LNCAP (cell line): Measurements from ENCODE around the gene ITPKA.

Experiments
- TF ChIP-seq, protein P1 (sequence below): fragments of 450-650 bp; IDR thresholded peaks from 2 replicates; pipeline ENCODE4 v1.5.1; 2017; ENCODE audit warnings: mild to moderate bottlenecking

ITPKA gene

DNA sequence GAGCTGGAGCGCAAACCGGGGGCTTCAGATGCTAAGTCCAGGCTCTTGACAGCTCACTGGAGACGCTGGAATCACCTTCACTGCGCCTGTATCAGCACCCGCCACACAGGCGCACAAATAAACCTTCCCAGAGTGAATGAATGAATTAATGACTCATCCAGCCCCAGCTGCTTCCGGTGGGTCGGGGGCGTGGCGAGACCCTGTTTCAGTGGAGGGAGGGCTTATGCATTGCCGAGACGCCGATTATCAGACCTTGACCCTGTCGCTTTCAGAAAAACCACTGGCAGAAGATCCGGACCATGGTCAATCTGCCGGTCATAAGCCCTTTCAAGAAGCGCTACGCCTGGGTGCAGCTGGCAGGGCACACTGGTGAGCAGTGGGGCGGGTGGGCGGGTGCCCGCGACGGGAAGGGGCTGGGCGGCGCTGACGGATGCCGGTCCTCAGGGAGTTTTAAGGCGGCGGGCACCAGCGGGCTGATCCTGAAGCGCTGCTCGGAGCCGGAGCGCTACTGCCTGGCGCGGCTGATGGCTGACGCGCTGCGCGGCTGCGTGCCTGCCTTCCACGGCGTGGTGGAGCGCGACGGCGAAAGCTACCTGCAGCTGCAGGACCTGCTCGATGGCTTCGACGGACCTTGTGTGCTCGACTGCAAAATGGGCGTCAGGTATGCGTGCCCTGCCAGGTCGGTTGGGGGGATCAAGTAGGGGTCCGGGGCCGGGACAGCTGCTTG, 7.7 kb downstream of the ITPKA start:
- TF ChIP-seq, protein P1, sequence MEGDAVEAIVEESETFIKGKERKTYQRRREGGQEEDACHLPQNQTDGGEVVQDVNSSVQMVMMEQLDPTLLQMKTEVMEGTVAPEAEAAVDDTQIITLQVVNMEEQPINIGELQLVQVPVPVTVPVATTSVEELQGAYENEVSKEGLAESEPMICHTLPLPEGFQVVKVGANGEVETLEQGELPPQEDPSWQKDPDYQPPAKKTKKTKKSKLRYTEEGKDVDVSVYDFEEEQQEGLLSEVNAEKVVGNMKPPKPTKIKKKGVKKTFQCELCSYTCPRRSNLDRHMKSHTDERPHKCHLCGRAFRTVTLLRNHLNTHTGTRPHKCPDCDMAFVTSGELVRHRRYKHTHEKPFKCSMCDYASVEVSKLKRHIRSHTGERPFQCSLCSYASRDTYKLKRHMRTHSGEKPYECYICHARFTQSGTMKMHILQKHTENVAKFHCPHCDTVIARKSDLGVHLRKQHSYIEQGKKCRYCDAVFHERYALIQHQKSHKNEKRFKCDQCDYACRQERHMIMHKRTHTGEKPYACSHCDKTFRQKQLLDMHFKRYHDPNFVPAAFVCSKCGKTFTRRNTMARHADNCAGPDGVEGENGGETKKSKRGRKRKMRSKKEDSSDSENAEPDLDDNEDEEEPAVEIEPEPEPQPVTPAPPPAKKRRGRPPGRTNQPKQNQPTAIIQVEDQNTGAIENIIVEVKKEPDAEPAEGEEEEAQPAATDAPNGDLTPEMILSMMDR, result no peak

DNA sequence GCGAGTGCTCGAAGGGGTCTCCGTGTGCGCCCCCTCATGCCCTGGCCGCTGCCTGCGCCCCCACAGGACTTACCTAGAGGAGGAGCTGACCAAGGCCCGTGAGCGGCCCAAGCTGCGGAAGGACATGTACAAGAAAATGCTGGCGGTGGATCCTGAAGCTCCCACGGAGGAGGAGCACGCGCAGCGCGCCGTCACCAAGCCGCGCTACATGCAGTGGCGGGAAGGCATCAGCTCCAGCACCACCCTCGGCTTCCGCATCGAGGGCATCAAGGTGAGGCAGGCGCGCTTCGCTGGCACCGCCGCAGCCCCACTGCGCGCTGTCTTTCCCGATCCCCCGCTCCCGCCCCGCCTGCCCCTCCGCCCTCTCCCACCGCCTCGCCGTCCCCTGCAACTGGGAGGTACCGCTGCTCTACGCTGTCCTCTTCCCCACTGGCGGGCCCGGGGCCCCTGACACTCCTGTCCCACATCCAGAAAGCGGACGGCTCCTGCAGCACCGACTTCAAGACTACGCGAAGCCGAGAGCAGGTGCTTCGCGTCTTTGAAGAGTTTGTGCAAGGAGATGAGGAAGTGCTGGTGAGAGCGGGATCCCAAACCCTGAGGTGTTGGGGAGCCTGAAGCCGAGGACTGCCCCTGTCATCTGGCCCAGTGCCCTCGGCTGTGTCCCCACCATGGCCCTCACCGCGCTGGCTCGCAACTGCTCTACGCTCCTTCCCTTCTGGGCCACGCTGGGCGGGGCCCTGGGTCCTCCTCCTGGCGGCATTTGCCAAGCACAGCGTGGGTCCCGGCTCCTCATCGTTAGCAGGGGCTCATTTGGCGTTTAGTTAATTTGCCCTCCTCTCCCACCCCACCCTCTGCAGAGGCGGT, 8.5 kb downstream of the ITPKA start:
- TF ChIP-seq, protein P1, result no peak

DNA sequence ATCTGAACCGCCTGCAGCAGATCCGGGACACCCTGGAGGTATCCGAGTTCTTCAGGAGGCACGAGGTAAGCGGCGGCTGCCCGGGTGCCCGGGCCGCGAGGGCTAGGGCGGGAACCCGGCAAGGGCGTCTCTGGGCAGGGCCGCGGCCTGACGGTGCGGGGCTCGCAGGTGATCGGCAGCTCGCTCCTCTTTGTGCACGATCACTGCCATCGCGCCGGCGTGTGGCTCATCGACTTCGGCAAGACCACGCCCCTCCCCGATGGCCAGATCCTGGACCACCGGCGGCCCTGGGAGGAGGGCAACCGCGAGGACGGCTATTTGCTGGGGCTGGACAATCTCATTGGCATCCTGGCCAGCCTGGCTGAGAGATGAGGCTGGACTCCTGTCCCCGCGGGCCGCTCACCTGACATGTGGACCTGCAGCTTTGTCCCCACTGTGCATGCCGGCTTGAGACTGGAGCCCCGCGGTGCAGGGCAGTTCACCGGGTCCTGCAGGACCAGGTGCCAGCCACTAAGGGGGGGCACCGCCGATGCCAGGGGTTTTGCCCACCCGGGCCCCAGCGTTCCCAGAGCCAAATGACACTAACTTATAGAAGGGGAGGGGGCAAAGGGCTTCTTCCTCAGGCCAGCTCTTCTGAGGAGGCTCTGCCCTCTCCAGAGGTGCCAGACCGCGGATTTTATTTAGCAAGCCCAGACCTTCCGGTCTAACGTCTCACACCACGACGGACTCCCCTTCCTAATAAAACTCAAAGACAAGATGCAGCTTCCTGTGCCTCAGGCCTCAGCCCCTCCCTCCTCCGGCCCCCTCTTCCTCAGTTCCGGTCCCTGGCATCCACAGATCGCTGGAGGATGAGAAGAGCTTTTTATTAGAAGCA, 9.4 kb downstream of the ITPKA start:
- TF ChIP-seq, protein P1, result no peak

DNA sequence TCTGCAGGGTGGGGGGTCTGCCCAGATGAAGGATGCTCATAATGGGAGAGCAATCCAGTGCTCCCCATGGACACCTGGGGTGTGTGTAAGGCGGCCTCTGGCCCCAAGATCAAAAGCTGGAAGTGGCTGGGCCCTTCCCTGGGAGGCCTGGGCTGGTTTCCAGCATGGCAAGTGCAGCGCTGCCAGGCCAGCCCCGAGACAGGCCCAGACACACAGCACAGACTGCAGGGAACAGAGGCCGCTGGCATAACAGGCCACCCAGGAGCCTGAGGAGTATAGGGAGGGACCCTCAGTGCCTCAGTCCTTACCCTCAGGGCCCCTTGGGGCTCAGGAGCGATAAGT, 10.0 kb downstream of the ITPKA start:
- TF ChIP-seq, protein P1, result no peak

DNA sequence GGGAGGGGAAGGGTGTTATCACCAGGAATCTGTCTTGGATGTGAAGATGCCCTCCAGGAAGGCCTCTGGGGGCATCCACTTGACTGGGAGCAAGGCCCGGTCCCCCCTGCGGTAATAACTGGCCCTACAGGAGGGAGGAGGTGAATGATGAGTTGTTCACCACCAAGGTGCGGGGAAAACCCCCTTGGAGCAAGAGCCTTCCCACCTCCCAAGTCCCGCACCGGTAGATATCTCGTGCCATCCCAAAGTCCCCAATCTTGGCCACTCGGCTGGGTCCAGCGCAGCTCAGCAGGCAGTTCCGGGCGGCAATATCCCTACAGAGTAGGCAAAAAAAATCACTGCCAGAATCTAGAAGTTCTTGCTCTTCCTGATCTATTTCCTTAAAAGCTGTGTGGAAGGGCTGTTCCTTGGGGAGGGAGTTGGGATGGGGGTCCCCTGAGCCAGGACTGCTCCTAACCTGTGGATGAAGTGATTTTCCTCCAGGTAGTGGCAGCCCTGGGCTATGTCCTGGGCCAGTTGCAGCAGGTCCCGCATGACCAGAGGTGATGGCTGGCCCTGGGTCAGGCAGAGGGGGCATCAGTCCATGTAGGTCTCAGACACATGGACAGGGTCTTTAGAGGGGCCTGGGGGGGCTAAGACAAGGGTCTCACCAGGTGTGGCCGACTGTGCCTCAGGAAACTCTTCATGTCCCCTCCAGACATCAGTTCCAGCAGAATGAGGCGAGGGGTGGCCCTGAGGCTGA, 11.2 kb downstream of the ITPKA start:
- TF ChIP-seq, protein P1, result no peak

DNA sequence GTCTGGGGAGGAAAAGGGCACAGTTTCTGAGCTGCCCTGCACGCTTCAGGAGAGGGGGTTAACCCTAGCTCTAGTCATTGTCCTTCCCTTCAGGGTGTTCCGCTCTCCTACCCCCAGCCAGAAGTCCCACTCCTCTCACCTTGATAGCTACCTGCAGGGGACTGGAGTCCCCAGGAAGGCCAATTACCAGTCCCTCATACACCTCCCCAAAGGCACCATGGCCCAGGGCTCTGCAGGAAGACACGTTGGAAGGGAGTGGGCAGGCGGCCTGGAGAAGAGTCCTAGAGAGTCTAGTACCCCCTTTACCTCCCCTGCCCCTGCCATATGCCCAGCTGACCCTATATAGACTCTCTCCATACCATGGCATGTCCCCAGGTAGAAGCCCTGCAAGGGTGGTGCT, 12.1 kb downstream of the ITPKA start:
- TF ChIP-seq, protein P1, result no peak
